ENCODE results near the gene STK10.

Gene STK10

DNA sequence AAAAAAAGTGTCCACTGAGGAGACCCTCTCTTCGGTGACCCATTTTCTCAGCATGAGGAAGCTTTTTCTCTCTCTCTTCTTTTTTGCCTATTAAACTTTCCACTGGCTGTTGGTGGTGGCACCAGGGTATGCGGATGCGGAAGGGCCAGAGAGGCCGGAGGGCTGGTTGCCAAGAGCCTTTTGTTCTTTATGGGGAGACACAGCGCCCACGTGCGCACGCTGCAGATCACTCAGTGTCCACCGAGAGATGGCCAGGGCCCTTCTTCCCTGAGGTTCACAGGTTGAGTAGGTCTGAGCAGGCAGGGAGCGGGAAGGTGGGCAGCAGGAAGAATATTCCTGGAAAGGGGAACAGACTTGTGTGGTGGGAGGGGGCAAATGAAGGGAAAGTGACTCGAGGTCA lies 69.1 kb downstream of the STK10 start:
- Histone ChIP-seq H3K4me3 (no peak overlapping the region), H3K27ac (peak overlapping the region in 2 of 21 experiments; percentile 12 to 34)

DNA sequence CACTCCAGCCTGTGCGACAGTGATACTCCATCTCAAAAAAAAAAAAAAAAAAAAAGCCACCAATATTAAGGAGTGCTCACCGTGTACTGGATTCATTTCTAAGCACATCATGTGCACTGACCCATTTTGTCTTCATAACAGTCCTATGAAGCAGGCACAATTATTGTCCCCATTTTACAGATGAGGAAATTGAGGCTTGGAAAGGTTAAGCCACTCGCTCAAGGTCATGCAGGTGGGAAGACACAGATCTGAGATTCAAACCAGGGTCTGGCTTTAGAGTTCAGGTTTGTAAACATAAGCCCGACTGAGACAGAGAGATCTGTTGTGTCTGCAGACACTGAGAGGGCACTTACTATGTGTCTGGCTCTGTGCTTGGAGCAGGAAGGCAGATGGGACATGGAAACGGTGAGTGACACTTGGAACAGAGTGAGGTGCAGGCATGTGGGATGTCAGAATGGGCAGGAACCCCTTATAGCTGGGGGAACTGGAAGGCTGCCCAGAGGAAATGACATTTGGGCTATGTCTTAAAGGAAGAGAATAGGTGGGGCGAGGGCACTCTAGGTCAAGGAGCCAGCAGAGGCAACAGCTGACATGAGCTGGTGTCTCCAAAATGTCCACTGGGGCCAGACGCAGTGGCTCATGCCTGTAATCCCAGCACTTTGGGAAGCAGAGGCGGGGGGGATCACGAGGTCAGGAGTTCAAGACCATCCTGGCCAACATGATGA lies 69.9 kb downstream of the STK10 start:
- Histone ChIP-seq H3K27ac (peak overlapping the region in 3 of 21 experiments; percentile 12 to 55 (median 30)), H3K4me3 (no peak overlapping the region)

DNA sequence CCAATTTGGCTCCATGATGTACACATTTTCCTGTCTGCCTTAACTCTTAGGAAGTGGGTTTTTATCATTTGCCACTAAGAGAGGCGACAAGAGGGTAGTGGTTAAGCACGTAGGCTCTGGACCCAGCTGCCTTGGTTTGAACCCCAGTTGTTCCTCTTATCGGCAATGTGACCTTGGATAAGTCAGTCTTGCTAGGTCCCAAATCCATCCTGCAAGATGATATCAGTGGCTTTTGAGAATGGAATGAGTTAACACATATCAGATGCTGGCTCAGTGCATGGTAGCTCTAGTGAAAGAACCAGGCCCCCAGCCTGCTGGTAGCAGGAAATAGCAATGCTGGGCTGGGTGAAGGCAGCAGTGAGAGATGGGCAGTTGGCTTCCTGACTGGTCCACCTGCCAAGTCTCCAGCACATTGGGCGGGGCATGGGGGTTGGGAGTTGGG lies 72.5 kb downstream of the STK10 start:
- Histone ChIP-seq H3K27ac (peak overlapping the region in 13 of 21 experiments; percentile 49 to 85 (median 64)), H3K4me3 (no peak overlapping the region)

DNA sequence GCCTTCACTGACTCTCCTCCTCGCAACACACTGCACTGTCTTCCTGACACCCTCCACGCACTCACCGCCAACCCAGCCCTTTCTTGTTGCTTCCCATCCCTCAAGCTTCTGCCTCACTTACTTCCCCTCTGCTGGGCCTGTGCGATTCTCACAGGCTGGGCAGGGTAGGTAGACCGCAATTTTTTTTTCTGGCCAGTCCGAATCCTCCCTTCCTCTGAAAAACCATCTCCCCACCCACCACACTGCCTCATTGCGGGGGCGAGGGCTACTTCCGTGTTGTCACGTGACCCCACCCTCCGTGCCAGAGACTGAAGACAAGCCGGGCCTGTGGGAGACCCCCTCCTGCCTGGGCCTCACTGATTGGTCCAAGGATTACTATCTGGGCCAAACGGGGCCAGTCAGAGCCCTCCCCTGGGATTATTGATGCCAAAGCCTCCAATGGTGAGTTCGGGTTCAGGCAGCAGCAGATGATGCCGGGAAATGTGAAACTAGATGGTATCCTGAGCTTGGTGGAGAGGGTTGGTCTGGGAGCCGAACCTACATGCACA lies 73.1 kb downstream of the STK10 start:
- Histone ChIP-seq H3K27ac (peak overlapping the region in 17 of 21 experiments; percentile 13 to 85 (median 56)), H3K4me3 (no peak overlapping the region)

DNA sequence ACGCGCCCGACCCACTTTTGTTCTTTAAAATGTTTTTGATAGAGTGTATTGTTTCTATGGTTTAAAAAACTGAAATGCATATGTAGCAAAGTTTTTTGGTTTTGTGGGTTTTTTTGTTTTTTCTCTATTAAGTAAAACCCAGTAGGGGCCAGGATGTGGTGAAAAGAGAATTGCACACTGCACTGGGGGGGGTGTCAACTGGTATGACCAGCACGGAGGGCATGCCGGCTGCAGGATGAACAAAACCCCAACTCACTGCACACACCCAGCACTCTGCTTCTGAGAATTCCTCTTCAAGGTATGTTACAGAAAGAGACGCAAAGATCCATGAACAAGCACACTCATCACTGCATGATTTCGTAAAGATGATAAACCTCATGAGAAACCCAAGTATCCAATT lies 75.0 kb downstream of the STK10 start:
- H3K4me3 ChIP-seq, result no peak overlapping the region
- H3K27ac ChIP-seq, result peak overlapping the region in 11 of 21 experiments; percentile 47 to 92 (median 59)

DNA sequence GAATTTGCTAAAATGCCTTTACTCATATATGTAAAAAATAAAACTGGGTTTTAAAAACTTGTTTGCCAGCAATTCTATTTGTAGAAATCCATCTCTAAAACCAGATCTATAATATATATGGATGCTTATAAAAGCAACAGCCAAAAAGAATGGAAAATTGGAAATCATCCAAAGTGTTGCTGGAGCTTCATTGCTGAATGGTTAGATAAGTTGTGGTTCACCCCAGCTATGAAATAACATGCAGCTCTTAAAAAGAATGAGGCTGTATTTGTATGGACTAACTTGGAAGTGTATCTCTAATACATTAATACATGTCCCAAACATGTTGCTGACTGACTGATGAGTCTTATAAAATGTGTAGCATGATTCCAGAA lies 76.2 kb downstream of the STK10 start:
- Histone ChIP-seq H3K4me3 (no peak overlapping the region), H3K27ac (peak overlapping the region in 13 of 21 experiments; percentile 28 to 92 (median 70))

DNA sequence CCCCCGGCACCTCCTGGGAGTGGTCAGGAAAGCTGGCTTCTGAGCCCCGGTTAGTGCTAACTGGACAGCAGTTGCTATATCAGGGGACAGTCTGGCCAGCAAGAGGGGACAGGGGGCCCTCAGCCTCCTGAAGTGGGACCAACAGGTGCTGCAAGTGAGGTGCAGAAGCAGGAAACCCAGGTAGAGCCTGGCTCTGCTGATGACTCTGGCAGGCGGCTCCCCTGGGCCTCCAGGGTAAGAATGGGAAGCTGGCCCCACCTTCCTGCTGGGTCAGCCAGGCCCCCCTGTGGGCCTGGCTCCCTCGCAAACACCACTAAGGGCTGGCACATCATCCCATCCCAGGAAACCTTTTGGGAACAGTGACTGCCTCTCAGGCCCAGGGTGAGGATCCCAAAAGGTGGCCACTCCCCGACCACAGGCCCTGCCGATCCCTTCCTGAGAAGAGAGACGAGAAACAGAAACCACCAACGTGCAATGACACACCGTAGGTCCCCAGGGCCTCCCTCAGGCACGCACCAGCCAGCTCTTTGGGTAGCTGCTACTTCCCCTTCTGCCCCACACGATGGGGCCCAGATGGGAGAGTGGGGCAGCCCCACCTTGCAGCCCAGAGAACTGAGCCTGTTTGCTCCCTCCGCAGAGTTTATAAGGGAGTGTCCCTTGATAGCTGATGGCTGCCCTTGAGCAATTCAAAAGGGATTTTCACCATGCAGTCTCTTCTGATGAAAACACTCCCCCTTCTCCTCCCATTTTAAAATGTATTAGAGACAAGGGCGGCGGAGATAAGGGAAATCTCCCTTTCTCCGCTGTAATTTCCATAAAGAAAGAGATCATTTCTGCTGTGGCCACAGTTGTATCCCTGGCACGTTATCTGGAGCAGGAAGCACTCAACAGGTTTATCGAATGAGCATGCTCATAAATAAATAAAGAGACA lies 76.8 kb downstream of the STK10 start:
- H3K27ac ChIP-seq, result peak overlapping the region in 20 of 21 experiments; percentile 18 to 92 (median 69)
- H3K4me3 ChIP-seq, result no peak overlapping the region

DNA sequence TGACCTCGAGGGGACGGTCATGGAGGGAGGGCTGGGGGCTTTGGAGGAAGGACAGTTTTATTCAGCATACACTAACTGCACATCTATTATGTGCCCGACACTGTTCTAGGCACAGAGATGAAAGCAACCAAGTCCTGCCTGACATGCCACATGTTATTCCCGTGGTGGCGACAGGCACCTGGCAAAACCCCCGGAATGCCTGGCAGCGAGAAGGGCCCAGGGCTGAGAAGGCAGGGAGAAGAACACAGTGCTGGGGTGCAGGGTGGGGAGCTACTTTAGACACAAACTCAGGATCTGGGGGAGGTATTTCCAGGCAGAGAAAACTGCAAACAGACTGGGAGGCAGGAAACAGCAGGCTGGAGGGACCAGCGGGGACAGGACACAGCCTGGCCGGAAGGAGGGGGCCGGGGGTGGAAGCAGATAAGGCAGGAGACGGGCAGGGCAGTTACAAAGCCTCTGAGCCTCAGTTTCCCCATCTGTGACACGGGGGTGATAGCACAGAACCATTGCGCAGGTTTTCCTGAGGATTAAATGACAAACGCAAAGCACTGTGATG lies 77.7 kb downstream of the STK10 start:
- Histone ChIP-seq H3K27ac (peak overlapping the region in 18 of 21 experiments; percentile 18 to 92 (median 70)), H3K4me3 (no peak overlapping the region)

DNA sequence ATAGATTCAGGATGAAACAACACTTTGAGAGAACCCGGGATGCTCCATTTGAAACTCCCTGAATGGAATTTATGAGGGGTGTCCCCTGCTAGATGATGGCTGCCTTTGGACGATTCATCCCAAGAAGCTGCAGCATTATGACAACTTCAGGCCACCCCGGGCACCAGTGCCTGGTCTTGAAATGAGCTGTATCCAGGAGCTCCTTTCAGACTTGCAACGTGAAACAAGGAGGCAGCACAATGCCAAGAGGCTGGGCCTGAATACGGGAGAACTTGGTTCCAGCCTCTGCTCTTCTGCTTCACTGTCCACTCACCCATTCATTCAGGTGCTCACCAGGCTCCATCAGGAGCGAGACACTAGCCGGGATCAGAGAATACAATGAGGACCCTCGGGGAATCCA lies 78.3 kb downstream of the STK10 start:
- H3K27ac ChIP-seq, result peak overlapping the region in 2 of 21 experiments; percentile 92
- H3K4me3 ChIP-seq, result no peak overlapping the region

DNA sequence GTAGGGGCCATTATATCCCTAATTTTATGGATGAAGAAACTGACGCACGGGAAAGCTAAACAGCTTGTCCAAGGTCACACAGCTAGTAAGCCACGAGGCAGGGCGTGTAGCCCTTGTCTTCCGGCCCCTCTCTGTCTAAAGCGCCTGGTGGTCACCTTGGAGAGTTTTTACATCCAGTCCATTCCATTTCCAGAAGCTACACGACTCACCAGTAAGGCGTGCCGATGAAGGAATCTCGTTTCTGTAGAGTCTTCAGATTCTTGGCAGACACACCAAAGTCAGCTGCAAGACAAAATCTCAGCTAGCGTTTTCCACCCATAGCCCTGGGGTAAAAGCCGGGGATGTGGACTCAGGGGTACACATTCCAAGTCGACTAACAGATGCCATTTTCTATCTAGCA lies 80.5 kb downstream of the STK10 start:
- Histone ChIP-seq H3K4me3 (no peak overlapping the region), H3K27ac (peak overlapping the region in 6 of 21 experiments; percentile 3 to 59 (median 21))

DNA sequence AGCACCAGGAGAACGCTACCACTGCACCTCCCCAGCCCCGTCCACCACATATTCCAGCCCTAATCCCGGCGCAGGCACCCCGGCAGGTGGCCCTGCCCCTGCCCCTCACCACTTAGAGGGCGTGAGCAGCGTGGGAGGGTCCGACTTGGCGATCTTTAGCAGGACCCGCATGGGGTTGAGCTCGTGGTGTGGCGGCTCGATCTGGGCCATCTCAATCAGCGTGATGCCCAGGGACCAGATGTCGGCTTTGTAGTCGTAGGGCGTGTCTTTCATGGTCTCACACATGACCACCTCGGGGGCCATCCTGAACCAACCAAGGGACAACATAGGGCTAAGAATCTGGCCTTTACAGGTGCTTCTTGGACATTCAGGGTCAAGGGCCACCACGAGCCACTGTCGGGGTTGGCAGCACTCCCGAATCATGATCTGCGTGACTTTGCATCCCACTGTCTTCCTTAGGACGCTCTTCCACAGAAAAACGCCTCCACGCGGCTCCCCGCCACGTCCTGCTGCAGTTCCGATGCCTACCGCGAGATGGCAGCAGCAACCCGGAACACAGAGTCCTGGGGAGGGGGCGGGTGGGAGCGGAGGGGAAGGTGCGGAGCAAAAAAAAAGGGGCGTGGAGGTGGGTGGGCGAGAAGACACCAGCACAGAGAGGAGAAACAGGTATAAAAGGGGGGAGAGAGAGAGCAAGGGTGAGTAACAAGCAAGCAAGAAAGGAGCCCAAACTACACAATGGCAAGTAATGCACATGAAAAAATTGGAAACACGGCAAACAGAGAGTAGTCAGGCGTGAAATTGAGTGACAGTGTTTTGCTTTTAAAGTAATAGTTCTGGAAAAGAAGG lies 81.3 kb downstream of the STK10 start:
- peak overlapping the region in 2 of 7 experiments; percentile 4 to 10 for H3K4me3 ChIP-seq
- H3K27ac ChIP-seq, result peak overlapping the region in 7 of 21 experiments; percentile 3 to 44 (median 18)

DNA sequence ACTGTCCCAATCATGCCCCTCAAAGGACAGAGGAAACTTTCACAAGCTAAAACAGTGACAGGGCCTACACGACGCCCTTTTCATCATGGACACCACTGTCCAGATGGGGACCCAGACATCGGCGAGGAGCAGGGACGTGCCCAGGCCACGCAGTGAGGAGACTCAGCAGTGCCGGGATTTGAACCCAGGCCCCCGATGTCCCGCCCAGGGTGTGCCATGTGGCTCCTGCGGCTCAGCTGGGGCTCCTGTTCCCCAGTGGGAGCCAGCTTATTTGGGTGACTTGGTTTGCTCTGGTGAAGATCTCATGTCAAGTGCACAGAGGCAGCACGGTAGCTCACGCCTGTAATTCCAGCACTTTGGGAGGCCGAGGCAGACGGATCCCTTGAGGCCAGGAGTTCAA lies 82.2 kb downstream of the STK10 start:
- H3K27ac ChIP-seq, result no peak overlapping the region

DNA sequence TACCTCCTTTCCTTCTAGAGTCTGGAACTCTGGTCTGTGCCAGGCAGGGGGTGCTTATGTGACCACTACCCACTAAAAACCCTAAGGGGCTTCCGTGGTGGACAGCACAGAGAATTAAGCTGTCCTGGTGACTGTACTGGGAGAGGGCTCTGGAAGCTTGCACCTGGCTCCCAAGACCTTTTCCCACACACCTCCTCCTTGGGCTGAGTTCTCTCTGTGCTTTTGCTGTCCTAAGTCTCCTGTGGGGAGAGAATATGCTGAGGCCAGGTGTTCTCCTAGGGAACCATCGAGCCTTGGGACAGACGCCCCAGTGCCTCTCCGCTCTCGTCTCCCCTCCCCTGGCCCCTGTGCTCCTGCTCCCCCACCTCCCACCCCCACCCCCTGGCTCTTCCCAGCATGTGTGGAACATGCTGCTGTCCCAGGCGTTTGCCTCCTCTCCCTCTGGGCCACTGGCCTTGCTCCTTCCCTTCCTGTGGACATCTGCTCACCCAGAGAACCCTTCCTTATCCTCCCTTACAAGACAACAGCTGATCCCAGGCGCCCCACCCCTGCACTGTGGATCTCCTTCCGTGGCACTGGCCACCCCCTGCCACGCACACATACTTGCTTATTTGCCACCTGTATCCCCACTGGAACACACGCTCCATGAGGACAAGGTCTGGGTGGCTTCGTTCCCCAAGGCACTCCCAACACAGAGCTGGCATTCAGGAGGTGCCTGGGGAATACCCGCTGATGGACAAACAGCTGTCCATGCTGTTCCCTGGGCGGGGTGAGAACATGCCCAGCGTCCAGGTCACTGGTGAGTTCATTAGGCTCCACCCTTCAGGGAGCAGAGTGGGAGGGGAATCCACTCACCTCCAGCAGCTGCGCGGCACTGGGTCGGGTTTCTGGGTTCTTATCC lies 83.0 kb downstream of the STK10 start:
- Histone ChIP-seq H3K27ac (no peak overlapping the region), H3K4me3 (no peak overlapping the region)

More for the DNA sequence above, 82.2 kb downstream of the STK10 start:
- H3K4me3 ChIP-seq, result no peak overlapping the region

DNA sequence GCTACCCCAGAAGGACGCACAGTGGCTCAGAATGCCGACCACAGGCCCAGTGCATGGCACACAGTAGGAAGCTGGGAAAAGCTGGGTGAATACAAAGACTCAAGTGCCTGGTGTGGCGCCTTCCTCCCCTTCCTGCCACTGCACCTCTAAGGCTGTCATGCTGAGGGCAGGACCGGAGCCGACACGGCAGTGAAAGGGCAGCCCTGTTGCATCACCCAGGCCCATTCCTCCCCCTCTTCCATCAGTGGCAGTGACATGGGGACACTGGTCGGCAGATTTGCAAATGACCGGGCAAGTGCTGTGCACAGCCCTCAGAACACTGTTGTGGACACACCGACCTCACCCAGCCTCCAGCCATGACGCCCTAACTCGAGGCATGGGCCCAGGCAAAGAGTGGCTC lies 84.0 kb downstream of the STK10 start:
- H3K27ac ChIP-seq, result peak overlapping the region in 4 of 21 experiments; percentile 25 to 82 (median 64)
- no peak overlapping the region for H3K4me3 ChIP-seq

DNA sequence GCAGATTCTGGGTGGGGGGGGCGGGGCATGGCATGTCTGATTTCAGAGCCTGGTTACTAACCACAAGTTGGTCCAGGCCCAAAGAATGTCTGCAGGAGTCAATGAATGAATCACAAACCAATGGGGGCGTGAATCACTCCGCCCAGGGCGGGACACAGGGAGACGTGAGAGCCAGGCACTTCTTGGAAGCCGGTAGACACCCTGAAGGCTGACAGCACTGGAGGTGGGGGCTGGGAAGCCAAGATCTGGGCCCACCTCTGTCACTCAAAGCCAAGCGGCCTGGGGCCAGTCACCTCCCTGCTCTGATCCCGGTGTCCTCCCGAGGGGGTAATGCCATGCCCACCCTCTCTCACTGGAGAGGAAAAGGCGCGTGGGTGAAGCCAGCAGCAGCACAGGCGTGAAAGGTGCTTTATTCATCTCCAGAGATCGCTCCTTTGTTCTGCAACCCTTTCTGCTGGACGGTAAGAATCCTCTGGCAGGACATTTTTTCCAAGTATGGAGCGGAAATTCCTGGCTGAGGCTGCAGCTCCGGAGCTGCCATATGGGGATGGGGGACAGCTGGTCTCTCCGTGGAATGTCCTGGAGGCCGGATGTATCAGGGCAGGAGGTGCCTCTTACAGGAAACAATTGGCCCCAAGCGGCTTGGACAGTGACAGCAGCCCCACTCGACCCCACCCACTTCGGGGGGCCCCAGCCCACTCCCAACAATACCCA lies 85.0 kb downstream of the STK10 start:
- H3K4me3 ChIP-seq, result peak overlapping the region in 2 of 7 experiments; percentile 5 to 20
- peak overlapping the region in 15 of 21 experiments; percentile 6 to 82 (median 59) for H3K27ac ChIP-seq

DNA sequence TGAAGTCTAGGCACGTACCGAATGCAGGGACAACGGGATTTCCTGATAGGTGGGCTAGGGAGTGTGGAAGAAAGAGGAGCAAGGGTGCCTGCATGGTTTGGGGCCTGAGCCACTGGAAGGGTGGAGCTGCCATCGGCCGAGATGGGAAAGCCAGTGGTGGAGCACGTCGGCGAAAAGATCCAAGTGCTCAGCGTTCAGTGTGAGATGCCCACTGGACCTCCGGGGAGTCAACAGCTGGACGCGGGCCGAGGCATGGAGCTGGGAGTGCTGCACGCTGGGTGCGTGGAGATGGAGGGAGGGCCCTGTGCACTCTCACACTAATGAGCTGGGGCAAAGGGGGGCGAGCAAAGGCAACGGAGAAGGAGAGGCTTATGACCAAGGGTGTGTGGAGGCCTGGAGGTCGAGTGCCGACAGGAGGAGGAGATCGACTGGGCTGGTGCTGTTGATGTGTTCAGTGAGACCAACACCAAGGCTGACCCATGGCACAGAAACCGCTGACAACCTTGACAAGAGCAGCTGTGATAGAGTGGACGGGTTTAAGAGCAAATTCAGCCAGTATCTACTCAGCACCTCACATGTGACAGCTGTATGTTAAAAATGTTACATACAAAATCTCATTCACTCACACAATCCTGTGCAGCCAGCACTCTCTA lies 85.7 kb downstream of the STK10 start:
- Histone ChIP-seq H3K27ac (peak overlapping the region in 1 of 21 experiments; percentile 62), H3K4me3 (no peak overlapping the region)
